GM18870 (cell line): ENCODE data around the gene KCNK7.
A peak's percentile ranks its signal among the peaks of the same experiment; 100 is the strongest.

Experiments
- ATAC-seq: cut with Tn5 transposase; IDR thresholded peaks from one replicate; pipeline ENCODE4 v1.9.1; 2021; ENCODE audit warnings: moderate library complexity; ENCODE audit not compliant: unreplicated experiment

Gene KCNK7

GRCh38 chr11:65589444-65590239, 6.0 kb downstream of the KCNK7 start:
- ATAC-seq: no peak

- ATAC-seq: peak; percentile 70
Observed at GRCh38 chr11:65588199-65589054, 7.2 kb downstream of the KCNK7 start.

GRCh38 chr11:65586676-65587075, 8.9 kb downstream of the KCNK7 start:
- no peak for ATAC-seq

DNA sequence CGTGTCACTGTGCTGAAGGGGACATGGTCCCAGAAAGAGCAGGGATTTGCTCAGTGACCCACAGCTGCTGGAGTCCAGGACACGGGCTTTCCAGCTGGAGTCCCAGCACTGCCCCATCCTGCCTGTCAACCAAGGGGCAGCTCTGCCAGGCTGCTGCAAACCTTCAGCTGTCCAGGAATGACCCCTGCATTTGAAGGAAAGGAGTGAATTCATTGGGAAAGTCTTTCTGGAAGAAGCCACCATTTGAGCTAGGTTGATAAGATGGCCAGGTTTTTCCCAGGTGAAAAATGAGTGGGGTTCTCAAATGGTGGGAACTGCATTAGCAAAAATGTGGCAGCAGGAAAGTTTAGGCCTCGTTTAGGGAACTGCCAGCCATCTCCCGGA, 9.4 kb downstream of the KCNK7 start:
- ATAC-seq: no peak

- no peak for ATAC-seq
Observed at GRCh38 chr11:65585396-65586246, 10.0 kb downstream of the KCNK7 start.

DNA sequence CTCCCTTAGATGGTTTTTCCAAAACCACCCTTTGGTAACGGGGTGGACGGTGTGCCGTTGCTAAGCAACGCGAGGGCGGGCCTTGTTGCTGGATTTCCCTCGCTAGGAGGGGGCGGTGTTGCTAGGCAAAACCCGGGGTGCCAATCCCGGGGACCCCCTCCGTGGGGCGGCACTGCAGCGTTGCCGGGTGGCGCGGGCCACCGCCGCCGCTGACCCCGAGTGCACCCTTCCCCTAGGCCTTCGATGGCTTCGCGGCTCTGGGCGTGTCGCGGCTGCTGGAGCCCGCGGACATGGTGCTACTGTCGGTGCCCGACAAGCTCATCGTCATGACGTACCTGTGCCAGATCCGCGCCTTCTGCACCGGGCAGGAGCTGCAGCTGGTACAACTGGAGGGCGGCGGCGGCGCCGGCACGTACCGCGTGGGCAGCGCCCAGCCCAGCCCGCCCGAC, 10.9 kb downstream of the KCNK7 start:
- no peak for ATAC-seq

- ATAC-seq: no peak
Observed at GRCh38 chr11:65584106-65584505, 11.5 kb downstream of the KCNK7 start.

DNA sequence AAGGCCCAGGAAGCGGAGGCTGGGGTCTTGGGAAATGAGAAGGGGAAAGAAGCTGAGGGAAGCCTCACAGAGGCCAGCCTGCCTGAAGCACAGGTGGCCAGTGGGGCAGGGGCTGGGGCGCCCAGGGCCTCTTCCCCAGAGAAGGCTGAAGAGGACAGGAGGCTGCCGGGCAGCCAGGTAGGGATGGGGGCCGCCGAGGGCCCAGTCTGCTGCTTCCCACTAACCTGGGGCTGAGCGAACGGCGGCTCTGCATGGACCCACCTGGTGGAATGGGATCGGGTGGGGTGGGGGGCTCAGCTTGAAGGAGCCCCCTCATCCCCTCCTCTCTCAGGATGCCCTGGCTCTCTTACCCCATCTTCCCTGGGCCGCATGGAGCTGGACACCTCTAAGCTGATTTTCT, 12.0 kb downstream of the KCNK7 start:
- ATAC-seq: no peak

DNA sequence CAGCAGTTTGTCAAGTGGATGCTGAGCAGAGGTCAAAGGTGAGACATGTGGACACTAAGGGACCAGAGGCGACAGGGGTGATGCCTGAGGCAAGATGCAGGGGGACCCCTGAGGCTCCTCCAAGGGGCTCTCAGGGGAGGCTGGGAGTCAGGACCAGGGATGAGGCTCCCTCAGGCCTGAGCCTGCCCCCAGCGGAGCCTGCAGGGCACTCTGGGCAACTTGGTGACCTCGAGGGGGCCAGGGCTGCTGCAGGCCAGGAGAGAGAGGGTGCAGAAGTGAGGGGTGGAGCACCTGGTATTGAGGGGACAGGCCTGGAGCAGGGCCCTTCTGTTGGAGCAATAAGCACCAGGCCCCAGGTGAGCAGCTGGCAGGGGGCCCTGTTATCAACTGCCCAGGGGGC, 13.7 kb downstream of the KCNK7 start:
- ATAC-seq: no peak

DNA sequence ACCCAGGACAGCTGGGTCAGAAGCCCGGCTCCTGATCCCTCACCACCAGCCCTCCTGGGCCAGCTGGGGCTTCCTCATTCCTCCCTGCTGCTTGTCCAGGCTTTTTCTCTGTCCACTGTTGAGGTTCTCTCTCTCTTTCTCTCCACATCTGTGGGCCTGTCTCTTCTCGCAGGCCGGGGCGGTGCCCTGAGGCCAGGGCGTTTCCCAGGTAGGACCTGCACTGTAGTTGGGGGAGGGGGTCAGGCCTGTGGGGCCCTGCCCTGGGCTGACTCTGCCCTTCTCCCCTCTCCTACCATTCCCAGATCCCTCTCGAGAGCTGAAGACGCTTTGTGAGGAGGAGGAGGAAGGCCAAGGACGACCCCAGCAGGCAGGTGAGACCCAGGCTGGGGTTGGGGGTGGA, 14.8 kb downstream of the KCNK7 start:
- no peak for ATAC-seq

DNA sequence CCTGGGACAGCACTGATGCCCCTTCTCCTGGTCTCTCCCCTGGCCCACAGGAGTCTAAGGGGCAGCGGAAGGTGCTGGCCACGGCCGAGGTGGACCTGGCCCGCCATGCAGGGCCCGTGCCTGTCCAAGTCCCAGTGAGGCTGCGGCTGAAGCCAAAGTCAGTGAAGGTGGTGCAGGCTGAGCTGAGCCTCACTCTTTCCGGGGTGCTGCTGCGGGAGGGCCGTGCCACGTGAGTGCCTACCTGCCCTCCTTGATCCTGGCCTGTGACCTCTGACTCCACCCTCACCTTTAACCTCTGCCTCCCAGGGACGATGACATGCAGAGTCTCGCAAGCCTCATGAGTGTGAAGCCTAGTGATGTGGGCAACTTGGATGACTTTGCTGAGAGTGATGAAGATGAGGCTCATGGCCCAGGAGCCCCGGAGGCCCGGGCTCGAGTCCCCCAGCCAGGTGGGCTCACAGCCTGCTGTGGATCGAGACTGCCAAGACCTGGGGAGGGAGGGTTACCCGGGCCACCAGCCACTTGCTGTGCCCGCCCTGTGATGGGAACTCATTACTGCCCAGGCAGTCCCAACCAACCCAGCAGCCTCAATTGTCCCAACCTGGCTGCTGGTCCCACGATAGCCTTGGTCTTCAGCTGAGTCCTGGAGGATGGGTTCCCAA, 15.4 kb downstream of the KCNK7 start:
- ATAC-seq: no peak

DNA sequence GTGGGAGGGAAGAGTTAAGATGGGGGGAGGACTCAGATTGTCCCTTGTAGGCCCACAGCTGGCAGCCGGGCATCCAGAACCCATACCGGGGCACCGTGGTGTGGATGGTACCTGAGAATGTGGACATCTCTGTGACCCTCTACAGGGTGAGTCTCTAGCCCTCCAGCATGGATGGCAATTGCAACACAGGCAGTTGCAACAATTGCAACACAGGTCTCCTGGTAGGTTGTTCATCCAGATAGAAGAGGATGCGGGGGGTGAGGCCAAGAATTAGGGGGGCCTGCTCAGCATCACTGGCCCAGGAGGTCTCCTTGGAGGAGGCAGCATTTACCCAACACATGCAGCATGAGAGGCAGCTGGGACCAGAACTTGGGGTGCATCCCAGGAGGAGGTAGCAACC, 16.3 kb downstream of the KCNK7 start:
- no peak for ATAC-seq

- no peak for ATAC-seq
Observed at GRCh38 chr11:65578667-65579066, 16.9 kb downstream of the KCNK7 start.

GRCh38 chr11:65578134-65578533, 17.5 kb downstream of the KCNK7 start:
- ATAC-seq: no peak

DNA sequence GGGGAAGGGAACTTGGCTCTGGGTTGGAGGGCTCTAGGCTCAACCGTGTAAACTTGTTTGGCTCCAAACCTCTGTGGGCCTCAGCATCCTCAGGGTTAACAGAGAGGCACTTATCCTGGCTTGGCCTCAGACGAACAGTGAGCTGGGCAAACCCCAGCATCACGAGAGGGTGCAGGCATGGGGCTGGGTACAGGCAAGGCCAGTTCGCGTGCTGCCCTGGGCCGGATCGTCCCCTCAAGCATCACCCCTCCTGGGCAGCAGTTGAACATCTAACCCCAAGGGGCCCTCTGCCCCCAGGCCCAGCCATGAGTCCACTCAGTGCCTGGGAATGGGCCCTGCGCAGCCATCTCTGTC, 17.9 kb downstream of the KCNK7 start:
- ATAC-seq: no peak

DNA sequence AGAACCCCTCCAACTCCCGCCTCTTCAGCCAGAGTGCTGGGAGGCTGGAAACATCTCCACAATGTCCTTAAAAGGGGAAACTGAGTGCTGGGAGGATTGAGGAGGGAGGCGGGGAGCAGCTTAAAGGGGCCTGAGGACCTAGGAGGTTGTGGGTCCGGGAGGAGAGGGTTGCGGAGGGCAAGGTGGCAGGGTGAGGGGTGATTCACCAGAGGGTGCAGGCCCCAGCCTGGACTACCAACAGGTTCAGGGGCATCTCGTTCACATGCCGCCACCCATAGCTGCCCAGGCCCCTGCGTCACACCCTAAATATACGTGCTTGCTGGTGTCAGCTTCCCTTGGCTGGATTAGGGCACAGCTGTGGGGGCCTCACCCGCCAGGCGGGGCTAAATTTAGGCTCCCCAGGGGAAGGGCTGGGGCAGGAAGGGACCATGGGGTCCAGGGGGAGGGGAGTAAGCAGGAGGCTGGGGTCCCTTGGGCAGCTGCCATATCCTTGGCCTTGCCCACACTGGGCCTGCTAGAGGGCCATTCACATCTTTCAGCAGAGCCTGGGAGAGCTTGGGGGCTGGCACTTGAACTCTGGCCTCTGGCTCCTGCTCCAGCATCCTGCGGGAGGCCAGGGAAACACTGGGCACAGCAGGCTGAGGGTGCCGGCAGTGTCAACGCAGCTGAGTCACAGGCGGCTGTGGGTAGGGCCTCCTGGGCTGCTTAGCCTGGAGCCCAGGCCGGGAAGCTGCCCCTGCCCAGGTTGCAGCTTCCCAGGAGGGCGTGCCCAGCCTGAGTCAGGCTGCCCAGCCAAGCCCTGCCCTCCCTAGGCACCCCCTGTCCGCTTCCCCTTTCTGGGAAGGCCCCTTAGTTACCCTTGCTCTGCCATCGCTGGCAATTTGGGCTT, 18.5 kb downstream of the KCNK7 start:
- no peak for ATAC-seq

DNA sequence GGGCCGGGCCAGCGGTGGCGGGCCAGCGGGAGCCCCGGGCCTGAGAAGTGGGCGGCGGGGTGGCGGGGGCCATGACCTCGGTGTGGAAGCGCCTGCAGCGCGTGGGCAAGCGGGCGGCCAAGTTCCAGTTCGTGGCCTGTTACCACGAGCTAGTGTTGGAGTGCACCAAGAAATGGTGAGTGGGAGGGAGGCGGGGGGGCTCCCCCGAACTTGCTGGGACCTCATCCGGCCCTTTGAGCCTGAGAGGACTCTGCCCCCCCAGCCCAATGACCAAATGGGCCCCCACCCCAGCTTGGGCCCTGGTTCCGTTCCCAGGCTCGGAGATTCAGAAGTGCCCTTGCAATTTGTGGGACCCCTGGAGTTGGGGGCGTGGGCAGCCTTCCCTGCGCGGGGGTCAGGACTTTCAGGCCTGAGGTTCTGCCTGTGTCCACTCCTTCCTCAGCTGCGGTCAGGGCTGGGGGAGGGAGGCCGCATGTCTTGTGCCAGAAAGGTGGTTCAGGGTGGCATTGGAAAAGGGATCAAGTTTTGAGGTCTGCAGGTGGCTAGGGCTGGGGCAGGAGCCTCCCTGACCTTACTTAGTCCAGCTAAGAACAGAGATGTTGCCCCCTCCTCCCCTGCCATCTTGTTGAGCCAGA, 19.3 kb downstream of the KCNK7 start:
- no peak for ATAC-seq

DNA sequence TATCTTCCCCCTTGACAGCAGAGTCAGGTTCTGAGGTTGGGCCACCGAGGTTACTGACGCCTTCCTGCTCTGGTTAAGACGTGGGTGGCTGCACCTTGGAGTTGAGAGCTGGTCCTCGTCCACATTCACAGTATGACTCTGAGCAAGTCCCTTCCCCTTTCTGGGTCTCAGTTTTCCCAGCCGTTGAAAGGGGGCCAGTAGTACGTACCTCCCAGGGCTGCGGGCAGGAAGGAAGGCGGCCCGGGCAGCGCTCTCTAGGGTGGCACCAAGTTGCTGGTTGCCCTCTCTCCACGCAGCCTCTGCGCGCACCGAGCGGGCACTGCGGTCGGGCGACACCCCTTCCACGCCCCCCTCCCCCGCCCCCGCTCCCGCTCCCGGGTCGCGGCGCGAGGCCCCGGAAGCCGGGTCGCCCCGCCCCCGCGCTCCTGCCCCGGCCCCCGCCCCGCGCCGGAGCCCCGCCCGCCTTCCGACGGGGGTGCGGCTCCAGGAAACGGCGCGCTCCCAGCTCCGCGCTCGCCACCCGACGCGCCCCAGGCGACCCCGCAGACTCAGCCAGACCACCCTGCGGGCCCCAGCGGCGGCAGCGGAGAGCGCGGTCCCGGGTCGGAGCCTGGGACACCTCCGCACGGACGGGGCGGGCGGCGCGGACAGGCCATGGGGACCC, 19.9 kb downstream of the KCNK7 start, which contains the start of gene EHBP1L1:
Gene EHBP1L1 (plus strand): TSS at position 486 of the 664 bp plus-strand sequence. CDS start 250 bp downstream, outside the sequence.
- ATAC-seq: peak; percentile 30
